ENCODE measurements around the gene ZNF804A. TPM values are rescaled to one million over a fixed set of nuclear protein-coding genes. Genes with fewer than 3 reads are reported as not detected.

The ZNF804A gene
- total RNA-seq, 1 donor from 2014 or later: 0.32 TPM

GRCh38 chr2:184680825-184681224, 82.5 kb downstream of the ZNF804A start:
- Mint-ChIP-seq H3K27me3 (ENCODE audit: low read depth, unreplicated experiment) (no peaks in the 10 kb centered on the region), H3K9me3 (ENCODE audit: unreplicated experiment) (peaks cover 2% of the 10 kb centered on the region), H3K4me1 (ENCODE audit: low read depth, unreplicated experiment) (no peaks in the 10 kb centered on the region), H3K36me3 (ENCODE audit: low read depth, unreplicated experiment) (no peaks in the 10 kb centered on the region), H3K27ac (ENCODE audit: unreplicated experiment) (no peak overlapping the region), H3K4me3 (ENCODE audit: unreplicated experiment) (no peak overlapping the region)
- H3K4me2 ChIP-seq (ENCODE audit: low read length): no peak overlapping the region
- no peaks in the 10 kb centered on the region for H4K20me1 ChIP-seq (ENCODE audit: insufficient read depth, low read length)
- H3K79me2 ChIP-seq (ENCODE audit: insufficient read depth, low read length): no peaks in the 10 kb centered on the region
- H3K27ac ChIP-seq (ENCODE audit: low read depth, low read length): no peak overlapping the region
- H2AFZ ChIP-seq (ENCODE audit: low read depth, low read length): no peak overlapping the region
- H3K9ac ChIP-seq (ENCODE audit: low read length): no peak overlapping the region
- H3K27me3 ChIP-seq (ENCODE audit: insufficient read depth, low read length): no peaks in the 10 kb centered on the region
- H3K9me3 ChIP-seq (ENCODE audit: insufficient read depth, low read depth, low read length): no peaks in the 10 kb centered on the region
- no peaks in the 10 kb centered on the region for H3K36me3 ChIP-seq (ENCODE audit: insufficient read depth, low read length)
- FAIRE-seq (no peak), DNase-seq (ENCODE audit: low read depth) (no peak)
- no peak overlapping the region for H3K4me3 ChIP-seq (ENCODE audit: insufficient read depth, low read depth, low read length)
- TF ChIP-seq EZH2 (IDR thresholded peaks at IDR 0.05; ENCODE audit: insufficient read depth, low read length): no peak
- no peak for TF ChIP-seq CTCF (IDR thresholded peaks at IDR 0.05; ENCODE audit: insufficient read depth, low read depth, low read length)
- no peaks in the 10 kb centered on the region for H3K4me1 ChIP-seq (ENCODE audit: insufficient read depth, low read length)

DNA sequence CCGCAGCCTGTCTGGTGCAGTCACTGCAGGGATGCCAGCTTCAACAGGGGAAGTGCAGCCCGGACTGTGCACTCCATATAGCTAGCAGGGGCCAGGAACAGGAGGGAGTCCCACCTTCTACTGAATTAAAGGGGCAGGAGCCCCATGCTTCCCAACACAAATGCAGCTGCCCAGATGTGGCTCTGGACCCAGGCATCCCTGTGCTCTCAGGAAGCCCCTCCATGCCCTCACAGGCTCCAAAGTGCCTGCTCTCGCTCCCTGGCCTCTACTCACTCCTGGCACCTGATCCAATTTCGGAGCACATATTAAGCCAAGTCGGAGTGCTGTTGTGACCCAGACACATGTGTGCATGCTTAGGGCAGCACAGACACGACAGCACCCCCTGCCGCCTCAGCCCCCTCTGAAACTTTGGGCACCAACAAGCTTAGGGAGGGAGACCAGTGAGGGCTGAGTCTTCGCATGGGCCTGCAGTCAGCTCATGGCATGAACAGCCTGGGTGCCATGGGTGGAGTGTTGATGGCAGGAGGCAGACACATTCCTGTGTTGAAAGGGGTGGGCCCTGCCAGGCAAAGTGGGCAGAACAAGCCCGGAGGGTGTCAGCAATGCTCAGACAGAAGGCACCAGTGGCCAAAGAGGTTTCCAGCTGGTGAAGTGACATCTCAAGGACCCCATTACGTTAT, 83.5 kb downstream of the ZNF804A start:
- Histone ChIP-seq H3K9ac (ENCODE audit: low read length) (no peak overlapping the region), H3K79me2 (ENCODE audit: insufficient read depth, low read length) (no peaks in the 10 kb centered on the region), H3K27me3 (ENCODE audit: insufficient read depth, low read length) (no peaks in the 10 kb centered on the region), H4K20me1 (ENCODE audit: insufficient read depth, low read length) (no peaks in the 10 kb centered on the region), H3K27ac (ENCODE audit: low read depth, low read length) (no peak overlapping the region), H3K4me1 (ENCODE audit: insufficient read depth, low read length) (no peaks in the 10 kb centered on the region), H3K4me2 (ENCODE audit: low read length) (no peak overlapping the region), H3K36me3 (ENCODE audit: insufficient read depth, low read length) (no peaks in the 10 kb centered on the region), H3K4me3 (ENCODE audit: insufficient read depth, low read depth, low read length) (no peak overlapping the region), H2AFZ (ENCODE audit: low read depth, low read length) (no peak overlapping the region), H3K9me3 (ENCODE audit: insufficient read depth, low read depth, low read length) (no peaks in the 10 kb centered on the region)
- Mint-ChIP-seq H3K27ac (ENCODE audit: unreplicated experiment) (no peak overlapping the region), H3K4me3 (ENCODE audit: unreplicated experiment) (no peak overlapping the region), H3K9me3 (ENCODE audit: unreplicated experiment) (peaks cover 2% of the 10 kb centered on the region), H3K36me3 (ENCODE audit: low read depth, unreplicated experiment) (no peaks in the 10 kb centered on the region), H3K27me3 (ENCODE audit: low read depth, unreplicated experiment) (no peaks in the 10 kb centered on the region), H3K4me1 (ENCODE audit: low read depth, unreplicated experiment) (no peaks in the 10 kb centered on the region)
- DNase-seq (ENCODE audit: low read depth) (no peak), FAIRE-seq (no peak)
- TF ChIP-seq CTCF (IDR thresholded peaks at IDR 0.05; ENCODE audit: insufficient read depth, low read depth, low read length): no peak
- TF ChIP-seq EZH2 (IDR thresholded peaks at IDR 0.05; ENCODE audit: insufficient read depth, low read length): no peak

- no peaks in the 10 kb centered on the region for H3K79me2 ChIP-seq (ENCODE audit: insufficient read depth, low read length)
- Mint-ChIP-seq H3K36me3 (ENCODE audit: low read depth, unreplicated experiment) (no peaks in the 10 kb centered on the region), H3K9me3 (ENCODE audit: unreplicated experiment) (peaks cover 2% of the 10 kb centered on the region), H3K4me3 (ENCODE audit: unreplicated experiment) (no peak overlapping the region), H3K27me3 (ENCODE audit: low read depth, unreplicated experiment) (no peaks in the 10 kb centered on the region), H3K4me1 (ENCODE audit: low read depth, unreplicated experiment) (no peaks in the 10 kb centered on the region), H3K27ac (ENCODE audit: unreplicated experiment) (no peak overlapping the region)
- DNase-seq (ENCODE audit: low read depth): no peak
- no peaks in the 10 kb centered on the region for H3K9me3 ChIP-seq (ENCODE audit: insufficient read depth, low read depth, low read length)
- no peak for FAIRE-seq
- H3K27me3 ChIP-seq (ENCODE audit: insufficient read depth, low read length): no peaks in the 10 kb centered on the region
- no peak for TF ChIP-seq EZH2 (IDR thresholded peaks at IDR 0.05; ENCODE audit: insufficient read depth, low read length)
- TF ChIP-seq CTCF (IDR thresholded peaks at IDR 0.05; ENCODE audit: insufficient read depth, low read depth, low read length): no peak
- H2AFZ ChIP-seq (ENCODE audit: low read depth, low read length): no peak overlapping the region
- H3K27ac ChIP-seq (ENCODE audit: low read depth, low read length): no peak overlapping the region
- no peak overlapping the region for H3K9ac ChIP-seq (ENCODE audit: low read length)
- no peaks in the 10 kb centered on the region for H4K20me1 ChIP-seq (ENCODE audit: insufficient read depth, low read length)
- no peak overlapping the region for H3K4me3 ChIP-seq (ENCODE audit: insufficient read depth, low read depth, low read length)
- H3K36me3 ChIP-seq (ENCODE audit: insufficient read depth, low read length): no peaks in the 10 kb centered on the region
- no peaks in the 10 kb centered on the region for H3K4me1 ChIP-seq (ENCODE audit: insufficient read depth, low read length)
- no peak overlapping the region for H3K4me2 ChIP-seq (ENCODE audit: low read length)
Measured at GRCh38 chr2:184683911-184684310, 85.6 kb downstream of the ZNF804A start.

Measured in astrocyte (in vitro differentiated cells and primary cell).